ENCODE measurements around the gene WNT11. TPM values are rescaled to one million over a fixed set of nuclear protein-coding genes. Genes with fewer than 3 reads are reported as not detected.
"Not testable (repeated sequence)": the region's sequence is repeated elsewhere in the genome, so short reads cannot be mapped to it uniquely, and the experiment has no call there.

WNT11 gene
- total RNA-seq, 1 experiment from 2014 or later: 0.97 TPM

- DNase-seq (ENCODE audit: extremely low read depth, low read depth): no peak
Observed at GRCh38 chr11:76205252-76206076, 838 bp downstream of the WNT11 start.

- no peak for DNase-seq (ENCODE audit: extremely low read depth, low read depth)
Observed at GRCh38 chr11:76203937-76204336, 2.4 kb downstream of the WNT11 start.

GRCh38 chr11:76203131-76203925 is 3.0 kb downstream of the WNT11 start:
- no peak for DNase-seq (ENCODE audit: extremely low read depth, low read depth)

- DNase-seq (ENCODE audit: extremely low read depth, low read depth): no peak
Observed at GRCh38 chr11:76201672-76202412, 4.5 kb downstream of the WNT11 start.

GRCh38 chr11:76201056-76201455 is 5.2 kb downstream of the WNT11 start:
- no peak for DNase-seq (ENCODE audit: extremely low read depth, low read depth)

GRCh38 chr11:76200006-76200940 is 6.0 kb downstream of the WNT11 start:
- no peak for DNase-seq (ENCODE audit: extremely low read depth, low read depth)

GRCh38 chr11:76198691-76199090 is 7.6 kb downstream of the WNT11 start:
- not testable (repeated sequence) for DNase-seq (ENCODE audit: extremely low read depth, low read depth)

- no peak for DNase-seq (ENCODE audit: extremely low read depth, low read depth)
Observed at GRCh38 chr11:76197941-76198640, 8.2 kb downstream of the WNT11 start.

GRCh38 chr11:76197332-76197731 is 9.0 kb downstream of the WNT11 start:
- no peak for DNase-seq (ENCODE audit: extremely low read depth, low read depth)

GRCh38 chr11:76196849-76197248 is 9.5 kb downstream of the WNT11 start:
- DNase-seq (ENCODE audit: extremely low read depth, low read depth): no peak

- no peak for DNase-seq (ENCODE audit: extremely low read depth, low read depth)
Observed at GRCh38 chr11:76194872-76195668, 11.2 kb downstream of the WNT11 start.

- DNase-seq (ENCODE audit: extremely low read depth, low read depth): no peak
Observed at GRCh38 chr11:76193219-76193618, 13.1 kb downstream of the WNT11 start.

- no peak for DNase-seq (ENCODE audit: extremely low read depth, low read depth)
Observed at GRCh38 chr11:76190376-76190775, 15.9 kb downstream of the WNT11 start.

- no peak for DNase-seq (ENCODE audit: extremely low read depth, low read depth)
Observed at GRCh38 chr11:76189682-76190081, 16.6 kb downstream of the WNT11 start.

GRCh38 chr11:76188873-76189272 is 17.4 kb downstream of the WNT11 start:
- no peak for DNase-seq (ENCODE audit: extremely low read depth, low read depth)

GRCh38 chr11:76186776-76187279 is 19.5 kb downstream of the WNT11 start:
- DNase-seq (ENCODE audit: extremely low read depth, low read depth): no peak

GRCh38 chr11:76185931-76186401 is 20.3 kb downstream of the WNT11 start:
- DNase-seq (ENCODE audit: extremely low read depth, low read depth): no peak

- DNase-seq (ENCODE audit: extremely low read depth, low read depth): no peak
Observed at GRCh38 chr11:76185511-76185910, 20.8 kb downstream of the WNT11 start.

All from NCI-H460 (cell line).